Choroid plexus epithelial cell (primary cell): Measurements from ENCODE around the gene TGFB2.

ENCODE experiments used
- DNase-seq: peaks from one replicate; pipeline ENCODE4 v3.0.0-alpha.2; 2010; ENCODE audit warnings: low read depth
- H3K4me3 ChIP-seq: 2 replicates; pipeline ENCODE4 v1.5.1; 2011; ENCODE audit warnings: low read depth, mild to moderate bottlenecking, control low read depth, low read length, moderate library complexity
- CTCF ChIP-seq: conservative IDR thresholded peaks from 2 replicates; pipeline ENCODE4 v1.5.1; 2011; ENCODE audit warnings: low read depth, mild to moderate bottlenecking, control low read depth, inconsistent platforms, low read length, moderate library complexity

TGFB2 gene

GRCh38 chr1:218383681-218384080 lies 38.5 kb downstream of the TGFB2 start:
- H3K4me3 ChIP-seq: no peak overlapping the region
- DNase-seq: peak; percentile 65
- no peak for TF ChIP-seq CTCF

GRCh38 chr1:218384581-218384993 lies 39.5 kb downstream of the TGFB2 start:
- no peak overlapping the region for H3K4me3 ChIP-seq
- peak; percentile 59 for DNase-seq
- no peak for TF ChIP-seq CTCF

- H3K4me3 ChIP-seq: no peak overlapping the region
- no peak for DNase-seq
- no peak for TF ChIP-seq CTCF
Measured at GRCh38 chr1:218388591-218388990, 43.5 kb downstream of the TGFB2 start.

- TF ChIP-seq CTCF: no peak
- peak; percentile 55 for DNase-seq
- no peak overlapping the region for H3K4me3 ChIP-seq
Measured at GRCh38 chr1:218390618-218391017, 45.5 kb downstream of the TGFB2 start.

- TF ChIP-seq CTCF: no peak
- H3K4me3 ChIP-seq: no peak overlapping the region
- no peak for DNase-seq
Measured at GRCh38 chr1:218392780-218393179, 47.6 kb downstream of the TGFB2 start.

- H3K4me3 ChIP-seq: no peak overlapping the region
- TF ChIP-seq CTCF: no peak
- DNase-seq: no peak
Measured at GRCh38 chr1:218394416-218394815, 49.3 kb downstream of the TGFB2 start.

GRCh38 chr1:218394989-218395388 lies 49.9 kb downstream of the TGFB2 start:
- TF ChIP-seq CTCF: no peak
- no peak overlapping the region for H3K4me3 ChIP-seq
- no peak for DNase-seq
